ENCODE measurements around the gene IPO9.
"Not testable (repeated sequence)": the region's sequence is repeated elsewhere in the genome, so short reads cannot be mapped to it uniquely, and the experiment has no call there.

The IPO9 gene

GRCh38 chr1:201900476-201900875 is 71.5 kb downstream of the IPO9 start:
- Histone ChIP-seq H3K4me3 (no peak overlapping the region), H3K36me3 (replicated peaks) (no peaks in the 10 kb centered on the region), H3K4me1 (peaks cover 3% of the 10 kb centered on the region; the same call in 1 of the 2 replicates), H3K27me3 (ENCODE audit: low read depth) (peaks cover 12% of the 10 kb centered on the region; the same call in 1 of the 2 replicates), H3K9me3 (no peaks in the 10 kb centered on the region)
- no peak for DNase-seq (ENCODE audit: low spot score in 2 of 2)
- in situ Hi-C loops (cut with MboI; ENCODE audit: low sequenced_read_pairs), result no loop called here

GRCh38 chr1:201901036-201901435 is 72.1 kb downstream of the IPO9 start:
- in situ Hi-C loops (cut with MboI; ENCODE audit: low sequenced_read_pairs); H3K9me3 ChIP-seq; H3K4me3 ChIP-seq: not testable (repeated sequence)

GRCh38 chr1:201902198-201902597 is 73.2 kb downstream of the IPO9 start:
- in situ Hi-C loops (cut with MboI; ENCODE audit: low sequenced_read_pairs), result no loop called here
- Histone ChIP-seq H3K4me1 (no peaks in the 10 kb centered on the region), H3K9me3 (no peaks in the 10 kb centered on the region), H3K36me3 (replicated peaks) (no peaks in the 10 kb centered on the region), H3K27me3 (ENCODE audit: low read depth) (peaks cover 12% of the 10 kb centered on the region; the same call in 1 of the 2 replicates), H3K4me3 (no peak overlapping the region)
- DNase-seq (ENCODE audit: low spot score in 2 of 2), result no peak

More at GRCh38 chr1:201901036-201901435, 72.1 kb downstream of the IPO9 start:
- not testable (repeated sequence) for H3K4me1 ChIP-seq; H3K36me3 ChIP-seq (replicated peaks); DNase-seq (ENCODE audit: low spot score in 2 of 2)
- H3K27me3 ChIP-seq (ENCODE audit: low read depth), result peaks cover 12% of the 10 kb centered on the region; the same call in 1 of the 2 replicates

DNA sequence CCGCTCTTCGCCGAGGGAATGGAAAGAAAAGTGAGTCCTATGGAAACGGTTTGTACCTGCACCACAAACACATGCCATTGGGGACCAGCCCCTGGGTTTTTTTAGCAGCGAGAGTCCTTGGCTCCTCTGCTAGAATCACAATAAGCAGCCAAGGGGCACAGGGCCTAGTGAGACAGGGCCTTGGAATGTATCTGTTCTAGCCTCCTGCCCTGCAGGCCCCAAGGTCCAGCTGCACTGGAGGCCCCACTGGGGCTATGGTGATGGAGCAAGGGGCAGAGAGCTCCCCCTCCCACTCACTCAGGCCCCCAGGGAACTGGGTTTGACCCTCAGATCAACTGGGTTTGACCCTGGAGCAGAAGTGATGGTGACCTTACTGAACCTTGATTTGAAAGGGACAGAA is 74.2 kb downstream of the IPO9 start:
- Histone ChIP-seq H3K4me1 (no peaks in the 10 kb centered on the region), H3K4me3 (no peak overlapping the region), H3K27me3 (ENCODE audit: low read depth) (peaks cover 12% of the 10 kb centered on the region; the same call in 1 of the 2 replicates), H3K9me3 (no peaks in the 10 kb centered on the region), H3K36me3 (replicated peaks) (no peaks in the 10 kb centered on the region)
- no peak for DNase-seq (ENCODE audit: low spot score in 2 of 2)
- in situ Hi-C loops (cut with MboI; ENCODE audit: low sequenced_read_pairs), result no loop called here

DNA sequence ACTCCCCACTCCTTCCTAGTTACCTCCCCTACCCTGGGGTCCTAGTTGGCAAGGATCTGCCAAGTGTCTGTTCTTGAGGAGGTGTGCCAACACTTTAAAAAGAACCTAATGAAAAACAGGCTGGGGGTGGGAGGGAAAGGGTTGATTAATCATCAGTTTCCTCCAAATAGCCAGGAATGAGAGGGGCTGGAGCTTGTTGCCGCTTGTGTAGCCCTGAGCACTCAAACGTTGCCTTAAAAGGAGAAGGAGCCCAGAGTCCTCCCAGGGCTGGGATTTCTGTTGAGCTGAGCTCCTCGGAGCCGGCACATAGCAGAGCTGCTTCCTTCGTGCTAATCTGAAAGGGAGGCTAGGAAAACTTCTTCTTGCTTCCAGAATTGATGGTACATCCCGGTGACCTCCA is 75.6 kb downstream of the IPO9 start:
- H3K4me1 ChIP-seq, result no peaks in the 10 kb centered on the region
- DNase-seq (ENCODE audit: low spot score in 2 of 2), result no peak
- no peaks in the 10 kb centered on the region for H3K9me3 ChIP-seq
- H3K4me3 ChIP-seq, result no peak overlapping the region
- peaks cover 6% of the 10 kb centered on the region; the same call in 1 of the 2 replicates for H3K27me3 ChIP-seq (ENCODE audit: low read depth)
- in situ Hi-C loops (cut with MboI; ENCODE audit: low sequenced_read_pairs), result no loop called here
- H3K36me3 ChIP-seq (replicated peaks), result no peaks in the 10 kb centered on the region

DNA sequence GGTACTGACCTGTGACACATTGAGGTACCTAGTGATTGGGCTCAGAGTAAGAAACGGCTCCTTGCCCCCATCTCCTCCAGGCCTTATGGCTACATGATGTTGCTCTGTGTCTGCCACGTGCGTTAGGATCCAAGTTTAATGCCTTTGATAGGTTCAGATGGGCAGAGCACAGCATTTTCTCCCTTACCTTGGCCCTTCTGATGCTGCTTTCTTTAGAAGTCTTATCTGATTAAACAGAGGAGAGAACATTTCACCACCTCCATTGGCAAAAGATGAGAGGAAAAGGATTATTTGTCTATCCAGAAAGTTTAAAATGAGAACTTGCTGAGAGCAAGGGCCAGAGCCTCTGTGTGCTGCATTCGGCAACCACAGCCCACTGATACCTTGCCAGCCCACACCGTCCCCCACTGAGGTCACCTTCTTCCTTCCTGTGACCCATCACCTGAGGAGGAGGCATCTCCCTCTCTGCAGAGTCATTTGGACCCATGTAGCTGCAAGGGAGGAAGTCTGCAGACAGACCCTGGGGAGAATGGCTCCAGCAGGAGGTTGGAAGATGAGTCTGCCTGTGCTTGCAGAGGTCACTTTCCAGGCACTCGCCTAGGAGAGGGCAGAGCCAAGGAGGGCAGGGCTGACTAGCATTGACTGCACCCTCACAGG is 76.4 kb downstream of the IPO9 start:
- Histone ChIP-seq H3K4me1 (no peaks in the 10 kb centered on the region), H3K27me3 (ENCODE audit: low read depth) (no peaks in the 10 kb centered on the region), H3K36me3 (replicated peaks) (no peaks in the 10 kb centered on the region), H3K4me3 (no peak overlapping the region), H3K9me3 (no peaks in the 10 kb centered on the region)
- no peak for DNase-seq (ENCODE audit: low spot score in 2 of 2)
- in situ Hi-C loops (cut with MboI; ENCODE audit: low sequenced_read_pairs), result no loop called here

GRCh38 chr1:201906336-201906735 is 77.4 kb downstream of the IPO9 start:
- Histone ChIP-seq H3K27me3 (ENCODE audit: low read depth) (no peaks in the 10 kb centered on the region), H3K4me3 (no peak overlapping the region), H3K9me3 (no peaks in the 10 kb centered on the region), H3K36me3 (replicated peaks) (no peaks in the 10 kb centered on the region), H3K4me1 (no peaks in the 10 kb centered on the region)
- in situ Hi-C loops (cut with MboI; ENCODE audit: low sequenced_read_pairs), result no loop called here
- DNase-seq (ENCODE audit: low spot score in 2 of 2), result no peak

DNA sequence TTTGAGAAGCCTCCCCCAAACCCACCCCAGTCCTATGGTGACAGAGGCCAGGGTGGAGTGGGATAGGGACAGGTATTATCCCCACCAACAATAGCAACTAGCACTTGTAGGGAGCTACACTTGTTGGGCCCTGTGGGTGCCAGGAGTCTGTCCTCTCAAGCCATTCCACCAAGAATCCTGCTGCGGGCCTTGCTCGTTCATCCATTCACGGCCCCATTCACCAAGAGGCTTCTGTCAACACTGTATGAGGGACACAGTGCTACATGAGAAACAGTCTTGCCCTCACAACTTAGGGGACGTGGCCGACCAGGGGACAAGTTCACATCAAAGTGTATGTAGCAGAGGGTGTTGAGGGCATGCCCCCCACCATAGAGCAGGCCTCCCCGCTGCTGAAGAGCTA is 78.7 kb downstream of the IPO9 start:
- no peak for DNase-seq (ENCODE audit: low spot score in 2 of 2)
- no peaks in the 10 kb centered on the region for H3K4me1 ChIP-seq
- H3K27me3 ChIP-seq (ENCODE audit: low read depth), result no peaks in the 10 kb centered on the region
- H3K9me3 ChIP-seq, result no peaks in the 10 kb centered on the region
- in situ Hi-C loops (cut with MboI; ENCODE audit: low sequenced_read_pairs), result no loop called here
- H3K36me3 ChIP-seq (replicated peaks), result no peaks in the 10 kb centered on the region
- H3K4me3 ChIP-seq, result no peak overlapping the region

GRCh38 chr1:201911826-201912571 is 83.0 kb downstream of the IPO9 start:
- in situ Hi-C loops (cut with MboI; ENCODE audit: low sequenced_read_pairs), result no loop called here
- Histone ChIP-seq H3K4me3 (no peak overlapping the region), H3K27me3 (ENCODE audit: low read depth) (no peaks in the 10 kb centered on the region; the same call in 1 of the 2 replicates), H3K9me3 (no peaks in the 10 kb centered on the region), H3K4me1 (no peaks in the 10 kb centered on the region), H3K36me3 (replicated peaks) (no peaks in the 10 kb centered on the region)
- no peak for DNase-seq (ENCODE audit: low spot score in 2 of 2)

GRCh38 chr1:201912832-201913231 is 83.9 kb downstream of the IPO9 start:
- DNase-seq (ENCODE audit: low spot score in 2 of 2), result no peak
- in situ Hi-C loops (cut with MboI; ENCODE audit: low sequenced_read_pairs), result no loop called here
- Histone ChIP-seq H3K27me3 (ENCODE audit: low read depth) (no peaks in the 10 kb centered on the region; the same call in 1 of the 2 replicates), H3K4me3 (no peak overlapping the region), H3K9me3 (no peaks in the 10 kb centered on the region), H3K4me1 (no peaks in the 10 kb centered on the region), H3K36me3 (replicated peaks) (no peaks in the 10 kb centered on the region)

GRCh38 chr1:201914456-201915235 is 85.7 kb downstream of the IPO9 start:
- Histone ChIP-seq H3K36me3 (replicated peaks) (no peaks in the 10 kb centered on the region), H3K27me3 (ENCODE audit: low read depth) (no peaks in the 10 kb centered on the region; the same call in 1 of the 2 replicates), H3K4me1 (no peaks in the 10 kb centered on the region), H3K4me3 (no peak overlapping the region), H3K9me3 (no peaks in the 10 kb centered on the region)
- in situ Hi-C loops (cut with MboI; ENCODE audit: low sequenced_read_pairs), result no loop called here
- no peak for DNase-seq (ENCODE audit: low spot score in 2 of 2)

DNA sequence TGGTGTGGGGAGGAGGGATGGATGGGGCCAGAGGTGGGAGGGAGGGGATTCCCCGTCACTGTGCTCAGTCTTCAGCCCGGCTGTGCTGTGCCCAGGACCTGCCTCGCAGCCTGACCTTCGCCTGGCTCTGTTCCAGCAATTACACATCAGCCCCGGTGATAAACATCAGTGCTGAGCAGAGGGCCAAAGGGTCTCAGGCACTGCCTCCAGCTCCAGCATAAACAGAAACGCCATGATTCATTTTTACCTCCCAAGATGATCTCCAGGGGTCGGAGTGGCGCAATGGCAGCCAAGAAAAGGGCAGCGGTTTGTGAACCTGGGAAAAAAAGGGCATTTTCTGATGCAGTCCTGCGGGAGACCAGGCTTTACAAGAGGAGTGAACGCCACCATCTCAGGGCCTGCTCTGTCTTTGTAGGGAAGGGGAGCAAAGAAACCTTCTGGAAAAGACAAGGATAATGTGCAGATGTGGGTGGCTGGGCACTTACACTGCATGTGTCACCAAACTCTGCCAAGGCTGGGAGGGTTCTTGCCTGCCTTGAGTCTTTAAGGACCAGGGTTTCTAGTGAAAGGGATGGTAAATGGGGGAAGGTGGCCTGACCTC is 87.8 kb downstream of the IPO9 start:
- Histone ChIP-seq H3K27me3 (ENCODE audit: low read depth) (no peaks in the 10 kb centered on the region; the same call in 1 of the 2 replicates), H3K4me1 (no peaks in the 10 kb centered on the region), H3K9me3 (no peaks in the 10 kb centered on the region), H3K4me3 (no peak overlapping the region), H3K36me3 (replicated peaks) (no peaks in the 10 kb centered on the region)
- in situ Hi-C loops (cut with MboI; ENCODE audit: low sequenced_read_pairs), result no loop called here
- DNase-seq (ENCODE audit: low spot score in 2 of 2), result peak in 1 of 2 experiments; percentile 25

DNA sequence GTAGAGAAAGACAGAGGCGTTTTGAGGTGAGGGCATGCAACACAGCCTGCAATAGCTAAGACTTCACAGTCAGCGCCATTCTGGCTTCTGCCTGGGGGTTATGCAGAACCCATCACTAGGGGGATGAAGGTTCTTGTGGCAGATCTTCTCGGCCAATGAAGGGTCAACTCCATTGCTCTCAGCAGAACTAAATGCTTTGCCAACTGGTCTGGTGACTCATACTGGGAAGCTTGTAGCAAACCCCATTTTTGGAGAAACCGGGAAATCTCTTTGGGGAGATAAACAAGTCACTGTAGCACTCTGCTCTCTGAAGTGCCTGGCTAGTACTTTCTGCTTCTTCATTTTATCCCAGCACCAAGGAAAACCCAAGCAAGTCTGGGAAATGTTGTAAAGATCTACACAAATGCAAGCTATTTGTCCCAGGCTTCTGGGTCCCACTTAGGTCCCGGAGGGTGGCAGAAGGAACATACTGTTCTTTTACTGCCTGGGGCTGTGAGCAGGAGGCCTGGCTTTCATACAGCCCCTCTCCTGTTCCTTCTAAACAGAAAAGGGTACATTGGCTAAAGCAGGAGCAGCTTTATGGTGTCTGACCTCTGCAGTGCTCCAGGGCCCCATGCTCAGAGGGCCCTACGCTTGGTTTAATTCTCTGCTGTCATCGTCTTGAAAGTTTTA is 88.5 kb downstream of the IPO9 start:
- no peaks in the 10 kb centered on the region for H3K36me3 ChIP-seq (replicated peaks)
- H3K4me1 ChIP-seq, result no peaks in the 10 kb centered on the region
- in situ Hi-C loops (cut with MboI; ENCODE audit: low sequenced_read_pairs), result no loop called here
- H3K27me3 ChIP-seq (ENCODE audit: low read depth), result no peaks in the 10 kb centered on the region; the same call in 1 of the 2 replicates
- H3K4me3 ChIP-seq, result no peak overlapping the region
- H3K9me3 ChIP-seq, result no peaks in the 10 kb centered on the region
- no peak for DNase-seq (ENCODE audit: low spot score in 2 of 2)
